ENCODE results near the gene TFDP1.
"Not testable (repeated sequence)": the region's sequence is repeated elsewhere in the genome, so short reads cannot be mapped to it uniquely, and the experiment has no call there.

The TFDP1 gene

DNA sequence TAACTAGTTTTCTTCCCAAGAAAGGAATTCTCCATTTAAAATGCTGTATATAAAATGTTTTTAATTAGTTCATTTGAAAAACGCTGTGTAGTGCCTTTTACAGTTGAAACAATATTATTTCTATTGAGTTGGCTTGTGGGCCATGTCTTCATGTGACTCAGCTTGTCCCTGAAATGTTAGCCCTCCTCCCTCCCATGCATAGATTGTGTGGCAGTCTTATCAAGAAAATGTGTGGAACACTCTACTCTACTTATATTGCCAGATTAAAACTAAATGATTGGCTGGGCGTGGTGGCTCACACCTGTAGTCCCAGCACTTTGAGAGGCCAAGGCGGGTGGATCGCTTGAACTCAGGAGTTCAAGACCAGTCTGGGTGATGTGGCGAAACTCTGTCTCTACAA, 33.4 kb downstream of the TFDP1 start:
- DNase-seq (ENCODE audit: low spot score) = no peak

GRCh38 chr13:113618455-113618854, 33.9 kb downstream of the TFDP1 start:
- no peak for DNase-seq (ENCODE audit: low spot score)

- DNase-seq (ENCODE audit: low spot score) = no peak
These were observed 35.7 kb downstream of the TFDP1 start for GRCh38 chr13:113620036-113620796.

- DNase-seq (ENCODE audit: low spot score) = no peak
These were observed 36.5 kb downstream of the TFDP1 start for GRCh38 chr13:113621046-113621445.

DNA sequence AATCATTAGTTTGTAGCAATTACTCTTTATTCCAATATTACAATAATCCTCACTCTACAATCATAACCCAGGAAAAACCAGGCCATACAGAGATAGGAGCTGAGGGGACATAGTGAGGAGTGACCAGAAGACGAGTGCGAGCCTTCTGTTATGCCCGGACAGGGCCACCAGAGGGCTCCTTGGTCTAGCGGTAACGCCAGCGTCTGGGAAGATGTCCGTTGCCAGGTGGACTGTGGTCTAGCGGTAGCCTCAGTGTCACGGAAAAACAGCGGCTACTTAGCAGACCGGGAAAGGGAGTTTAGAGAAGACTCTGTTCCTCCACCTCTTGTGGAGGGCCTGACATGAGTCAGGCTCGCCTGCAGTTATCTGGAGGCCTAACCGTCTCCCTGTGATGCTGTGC, 36.9 kb downstream of the TFDP1 start:
- not testable (repeated sequence) for DNase-seq (ENCODE audit: low spot score)

DNA sequence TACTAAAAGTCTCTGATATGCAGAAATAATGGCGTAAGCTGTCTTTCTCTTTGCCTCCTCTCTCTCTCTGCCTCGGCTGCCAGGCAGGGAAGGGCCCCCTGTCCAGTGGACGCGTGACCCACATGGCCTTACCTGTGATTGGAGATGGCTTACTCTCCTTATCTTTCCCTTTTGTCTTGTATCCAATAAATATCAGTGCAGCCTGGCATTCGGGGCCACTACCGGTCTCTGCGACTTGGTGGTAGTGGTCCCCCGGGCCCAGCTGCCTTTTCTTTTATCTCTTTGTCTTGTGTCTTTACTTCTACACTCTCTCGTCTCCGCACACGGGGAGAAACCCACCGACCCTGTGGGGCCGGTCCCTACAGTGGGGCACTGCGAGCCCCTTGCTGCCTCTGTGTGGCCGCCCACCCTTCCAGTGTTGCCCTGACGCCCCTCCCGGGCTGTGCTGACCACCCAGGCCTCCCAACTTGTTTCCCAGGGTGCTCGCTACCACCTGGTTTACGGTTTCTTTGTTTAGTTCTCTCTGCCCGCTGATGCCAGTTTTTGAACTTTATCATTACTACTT, 37.5 kb downstream of the TFDP1 start:
- DNase-seq (ENCODE audit: low spot score) = not testable (repeated sequence)

DNA sequence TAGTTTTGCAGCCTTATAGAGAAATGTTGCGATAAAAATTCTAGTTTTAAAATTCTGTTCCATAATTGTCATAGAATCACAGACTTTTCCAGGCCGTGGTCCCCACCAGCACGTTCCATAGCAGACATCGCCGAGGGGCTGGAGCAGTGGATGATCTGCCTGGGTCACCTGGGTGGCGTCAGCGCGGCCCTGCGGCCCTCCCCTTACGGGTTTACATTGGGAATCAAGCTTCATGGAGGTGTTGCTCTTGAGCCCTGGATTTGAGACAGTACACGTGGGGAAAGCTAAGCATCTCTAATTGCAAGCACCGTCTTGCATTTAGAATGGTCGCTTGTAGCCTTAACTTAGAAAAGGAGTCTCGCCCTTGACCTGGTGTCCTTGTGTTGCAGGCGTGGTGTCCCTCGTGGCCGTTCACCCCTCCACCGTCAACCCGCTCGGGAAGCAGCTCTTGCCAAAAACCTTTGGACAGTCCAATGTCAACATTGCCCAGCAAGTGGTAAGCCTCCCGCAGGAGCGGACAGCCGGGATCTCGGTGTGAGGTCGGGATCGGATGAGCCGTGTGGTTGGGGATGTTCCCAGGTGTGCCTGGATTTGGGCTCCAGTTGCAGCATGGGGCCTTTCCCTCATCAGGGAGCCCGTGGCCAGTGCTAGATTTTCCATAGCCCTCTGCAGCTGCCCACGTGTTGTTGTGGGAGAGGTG, 38.4 kb downstream of the TFDP1 start:
- no peak for DNase-seq (ENCODE audit: low spot score)

- peak; percentile 63 for DNase-seq (ENCODE audit: low spot score)
These were observed 39.1 kb downstream of the TFDP1 start for GRCh38 chr13:113623491-113624234.

DNA sequence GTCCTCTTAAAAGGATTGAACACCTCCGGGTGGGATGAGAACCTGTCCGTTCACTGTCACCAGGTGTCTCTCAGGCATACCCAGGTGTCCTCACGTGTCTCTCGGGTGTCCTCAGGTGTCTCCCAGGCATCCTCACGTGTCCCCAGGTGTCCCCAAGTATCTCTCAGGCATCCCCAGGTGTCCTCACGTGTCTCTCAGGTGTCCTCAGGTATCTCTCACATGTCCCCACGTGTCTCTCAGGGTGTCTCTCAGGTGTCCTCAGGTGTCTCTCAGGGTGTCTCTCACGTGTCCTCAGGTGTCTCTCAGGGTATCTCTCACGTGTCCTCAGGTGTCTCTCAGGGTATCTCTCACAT, 39.7 kb downstream of the TFDP1 start:
- no peak for DNase-seq (ENCODE audit: low spot score)

DNA sequence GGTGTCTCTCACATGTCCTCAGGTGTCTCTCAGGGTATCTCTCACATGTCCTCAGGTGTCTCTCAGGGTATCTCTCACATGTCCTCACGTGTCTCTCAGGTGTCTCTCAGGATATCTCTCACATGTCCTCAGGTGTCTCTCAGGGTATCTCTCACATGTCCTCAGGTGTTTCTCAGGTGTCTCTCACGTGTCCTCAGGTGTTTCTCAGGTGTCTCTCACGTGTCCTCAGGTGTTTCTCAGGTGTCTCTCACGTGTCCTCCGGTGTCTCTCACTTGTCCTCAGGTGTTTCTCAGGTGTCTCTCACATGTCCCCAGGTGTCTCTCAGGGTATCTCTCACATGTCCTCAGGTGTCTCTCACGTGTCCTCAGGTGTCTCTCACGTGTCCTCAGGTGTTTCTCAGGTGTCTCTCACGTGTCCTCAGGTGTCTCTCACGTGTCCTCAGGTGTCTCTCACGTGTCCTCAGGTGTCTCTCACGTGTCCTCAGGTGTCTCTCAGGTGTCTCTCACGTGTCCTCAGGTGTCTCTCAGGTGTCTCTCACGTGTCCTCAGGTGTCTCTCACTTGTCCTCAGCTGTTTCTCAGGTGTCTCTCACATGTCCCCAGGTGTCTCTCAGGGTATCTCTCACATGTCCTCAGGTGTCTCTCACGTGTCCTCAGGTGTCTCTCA, 40.2 kb downstream of the TFDP1 start:
- not testable (repeated sequence) for DNase-seq (ENCODE audit: low spot score)

- DNase-seq (ENCODE audit: low spot score) = peak; percentile 64
These were observed 41.6 kb downstream of the TFDP1 start for GRCh38 chr13:113625965-113626721.

DNA sequence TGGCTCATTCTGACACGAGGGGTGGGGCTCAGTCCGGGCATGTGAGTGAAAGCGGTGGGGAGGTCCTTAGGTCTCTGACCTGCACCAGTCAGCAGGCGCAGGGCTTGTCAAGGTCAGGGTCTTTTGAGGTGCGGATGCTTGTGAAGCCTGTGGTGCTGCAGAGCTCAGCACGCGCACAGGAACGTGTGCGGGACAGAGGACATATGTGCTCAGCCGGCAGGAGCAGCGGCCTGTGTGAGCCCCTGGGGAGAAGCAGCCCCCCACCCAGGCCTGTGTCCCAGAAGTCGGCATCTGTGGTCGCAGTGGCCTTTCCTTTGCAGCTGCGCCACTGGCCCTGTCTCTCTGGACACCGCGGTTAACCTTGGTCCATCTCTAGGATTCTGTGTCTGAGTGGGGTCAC, 42.6 kb downstream of the TFDP1 start:
- DNase-seq (ENCODE audit: low spot score) = no peak

- no peak for DNase-seq (ENCODE audit: low spot score)
These were observed 44.0 kb downstream of the TFDP1 start for GRCh38 chr13:113628291-113629270.

- DNase-seq (ENCODE audit: low spot score) = no peak
These were observed 45.3 kb downstream of the TFDP1 start for GRCh38 chr13:113629866-113630265.

DNA sequence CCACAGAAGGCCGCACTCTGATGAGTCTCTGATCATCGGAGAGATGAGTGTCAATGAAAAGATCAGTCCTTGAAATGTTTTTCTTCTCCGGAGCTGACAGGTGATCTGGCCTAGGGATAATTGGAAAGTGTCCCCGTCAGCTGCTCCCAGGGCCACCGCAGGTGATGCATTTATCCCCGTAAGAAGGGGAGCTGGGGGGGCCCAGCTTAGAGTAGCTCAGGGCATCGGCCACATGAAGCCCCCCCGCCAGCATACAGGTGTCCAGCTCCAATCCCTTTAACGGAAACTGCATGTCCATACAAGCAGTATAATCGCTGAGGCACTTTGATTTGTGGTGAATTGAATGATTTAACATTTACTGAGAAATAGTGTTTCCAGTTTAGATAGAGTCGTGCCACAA, 45.7 kb downstream of the TFDP1 start:
- no peak for DNase-seq (ENCODE audit: low spot score)

GRCh38 chr13:113630804-113631203, 46.3 kb downstream of the TFDP1 start:
- DNase-seq (ENCODE audit: low spot score) = no peak

DNA sequence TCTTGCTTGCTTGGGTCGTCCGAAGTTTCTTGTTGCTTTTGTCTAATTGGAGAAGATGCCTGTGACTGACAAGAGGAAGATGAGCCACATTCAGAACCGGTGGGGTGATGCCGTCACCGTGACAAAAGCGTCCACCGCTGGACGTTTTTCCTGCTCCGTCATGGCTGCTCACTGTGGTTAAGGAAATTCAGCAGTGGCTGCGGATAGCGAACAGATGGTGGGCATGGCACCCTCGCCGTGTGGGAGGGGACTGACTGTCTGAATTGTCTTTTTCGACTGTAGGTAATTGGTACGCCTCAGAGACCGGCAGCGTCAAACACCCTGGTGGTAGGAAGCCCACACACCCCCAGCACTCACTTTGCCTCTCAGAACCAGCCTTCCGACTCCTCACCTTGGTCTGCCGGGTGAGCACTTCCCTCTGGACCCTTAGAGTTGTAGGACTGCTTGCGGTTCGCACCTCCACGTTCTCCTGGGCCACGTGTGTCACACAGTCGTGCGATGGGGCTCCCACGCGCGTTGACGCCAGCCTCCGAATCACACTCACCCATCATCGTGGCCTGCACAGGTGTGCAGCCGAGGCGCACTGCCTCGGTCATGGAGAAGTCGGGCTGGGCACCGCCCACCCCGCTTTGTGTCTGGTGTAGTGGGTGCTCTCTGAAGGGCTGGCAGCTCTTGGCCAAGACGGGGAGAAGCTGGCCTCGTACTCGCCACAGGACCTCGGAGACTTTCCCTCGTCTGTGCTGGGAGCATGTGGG, 47.0 kb downstream of the TFDP1 start:
- no peak for DNase-seq (ENCODE audit: low spot score)

DNA sequence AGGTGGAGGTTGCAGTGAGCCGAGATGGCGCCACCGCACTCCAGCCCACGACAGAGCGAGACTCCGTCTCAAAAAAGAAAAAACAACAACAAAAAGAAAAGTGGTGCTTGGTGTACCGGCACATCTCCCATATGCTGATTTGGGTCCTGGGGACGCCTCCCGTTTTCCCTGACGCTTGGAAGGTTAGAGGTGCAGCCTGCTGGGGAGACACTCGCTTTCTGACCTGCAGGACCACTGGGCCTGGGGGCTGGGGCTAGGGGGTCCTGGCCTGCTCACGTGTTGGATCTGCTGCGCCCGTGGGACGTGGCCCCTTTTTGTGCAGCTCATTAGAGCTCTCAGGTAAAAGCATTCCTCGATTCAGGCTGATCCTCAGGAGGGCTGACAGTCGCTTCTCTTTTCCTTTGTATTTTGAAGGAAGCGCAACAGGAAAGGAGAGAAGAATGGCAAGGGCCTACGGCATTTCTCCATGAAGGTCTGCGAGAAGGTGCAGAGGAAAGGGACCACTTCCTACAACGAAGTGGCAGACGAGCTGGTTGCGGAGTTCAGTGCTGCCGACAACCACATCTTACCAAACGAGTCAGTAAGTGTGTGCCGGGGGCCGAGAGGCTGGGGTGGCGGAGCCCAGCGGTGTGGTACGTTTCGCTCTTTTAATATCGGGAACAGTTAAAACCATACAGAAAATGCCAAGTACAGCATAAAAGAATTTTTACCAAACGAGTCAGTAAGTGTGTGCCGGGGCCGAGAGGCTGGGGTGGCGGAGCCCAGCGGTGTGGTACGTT, 48.3 kb downstream of the TFDP1 start:
- DNase-seq (ENCODE audit: low spot score) = no peak

GRCh38 chr13:113633485-113633873, 48.9 kb downstream of the TFDP1 start:
- no peak for DNase-seq (ENCODE audit: low spot score)

Data from AG20443 (cell line).